Astrocyte of the cerebellum (primary cell): Measurements from ENCODE around the gene MARCHF7.
"Not testable (repeated sequence)": the region's sequence is repeated elsewhere in the genome, so short reads cannot be mapped to it uniquely, and the experiment has no call there.

Source experiments
- DNase-seq: peaks from one replicate; pipeline ENCODE4 v3.0.0-alpha.2; 2011; ENCODE audit warnings: low read depth
- H3K4me3 ChIP-seq: 2 replicates; pipeline ENCODE4 v1.5.1; 2011; ENCODE audit warnings: mild to moderate bottlenecking, low read depth, low read length, moderate library complexity
- CTCF ChIP-seq: IDR thresholded peaks from 2 replicates; pipeline ENCODE4 v1.5.1; 2012; ENCODE audit warnings: low read length, low read depth, moderate library complexity, mild to moderate bottlenecking; ENCODE audit errors: missing control alignments
- in situ Hi-C: cut with HindIII; loops from 2 replicates; pipeline ENCODE4 v1.10.0; 2017; ENCODE audit warnings: low sequenced_read_pairs

MARCHF7 gene

GRCh38 chr2:159712143-159712928 is at the start of gene MARCHF7:
TSS of gene MARCHF7 (plus strand) at chr2:159712506. CDS start at chr2:159729023, 16,517 bp downstream.
- DNase-seq, result peak; percentile 84
- peak within 1 kb of the TSS; percentile 75 for H3K4me3 ChIP-seq
- in situ Hi-C loops, result no loop called here
- TF ChIP-seq CTCF, result peak; percentile 18

- H3K4me3 ChIP-seq, in situ Hi-C loops, DNase-seq: not testable (repeated sequence)
Observed at GRCh38 chr2:159667423-159667822, 44.9 kb upstream of the MARCHF7 start.

- DNase-seq, result no peak
- in situ Hi-C loops, result no loop called here
- no peak overlapping the region for H3K4me3 ChIP-seq
- no peak for TF ChIP-seq CTCF
Observed at GRCh38 chr2:159671047-159671446, 41.3 kb upstream of the MARCHF7 start.

GRCh38 chr2:159677654-159678053 is 34.7 kb upstream of the MARCHF7 start:
- H3K4me3 ChIP-seq, result no peak overlapping the region
- DNase-seq, result no peak
- in situ Hi-C loops, result no loop called here
- TF ChIP-seq CTCF, result peak; percentile 17

GRCh38 chr2:159680692-159681091 is 31.6 kb upstream of the MARCHF7 start:
- TF ChIP-seq CTCF, result no peak
- H3K4me3 ChIP-seq, result no peak overlapping the region
- in situ Hi-C loops, result no loop called here
- no peak for DNase-seq

GRCh38 chr2:159683817-159684216 is 28.5 kb upstream of the MARCHF7 start:
- TF ChIP-seq CTCF, result no peak
- H3K4me3 ChIP-seq, result no peak overlapping the region
- in situ Hi-C loops, result no loop called here
- DNase-seq, result no peak

- no peak overlapping the region for H3K4me3 ChIP-seq
- in situ Hi-C loops, result no loop called here
- DNase-seq, result peak; percentile 16
- no peak for TF ChIP-seq CTCF
Observed at GRCh38 chr2:159684796-159685195, 27.5 kb upstream of the MARCHF7 start.
